Activated CD8-positive, alpha-beta memory T cell treated with anti-CD3 and anti-CD28 coated beads, Interleukin-2, amount 50 U/mL, for 24 hours (primary cell): Measurements from ENCODE around the gene FNDC3B.

Experiments used
- DNase-seq: peaks from one replicate; pipeline ENCODE4 v3.0.0-alpha.2; 2020; ENCODE audit errors: extremely low read depth

The FNDC3B gene

GRCh38 chr3:172148702-172149565, 109.6 kb downstream of the FNDC3B start:
- DNase-seq, result no peak

DNA sequence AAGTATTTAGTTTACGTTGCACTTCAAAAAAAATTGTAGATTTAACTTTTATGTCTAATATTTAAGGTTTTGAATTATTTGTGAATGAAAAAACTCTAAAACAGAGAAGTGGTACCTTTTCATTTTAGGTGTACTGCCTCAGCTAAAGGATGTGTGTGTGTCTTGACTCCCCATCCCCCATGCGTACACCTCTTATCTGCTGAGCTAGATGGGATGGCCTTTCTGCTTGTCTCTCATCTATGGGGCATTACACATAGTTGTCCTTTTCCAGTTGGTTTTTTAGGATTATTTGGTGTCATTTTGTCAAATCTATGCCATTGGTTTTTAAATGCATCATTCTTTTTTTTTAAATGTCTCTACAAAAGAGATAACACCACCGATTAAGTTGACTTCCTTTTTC, 110.9 kb downstream of the FNDC3B start:
- no peak for DNase-seq

DNA sequence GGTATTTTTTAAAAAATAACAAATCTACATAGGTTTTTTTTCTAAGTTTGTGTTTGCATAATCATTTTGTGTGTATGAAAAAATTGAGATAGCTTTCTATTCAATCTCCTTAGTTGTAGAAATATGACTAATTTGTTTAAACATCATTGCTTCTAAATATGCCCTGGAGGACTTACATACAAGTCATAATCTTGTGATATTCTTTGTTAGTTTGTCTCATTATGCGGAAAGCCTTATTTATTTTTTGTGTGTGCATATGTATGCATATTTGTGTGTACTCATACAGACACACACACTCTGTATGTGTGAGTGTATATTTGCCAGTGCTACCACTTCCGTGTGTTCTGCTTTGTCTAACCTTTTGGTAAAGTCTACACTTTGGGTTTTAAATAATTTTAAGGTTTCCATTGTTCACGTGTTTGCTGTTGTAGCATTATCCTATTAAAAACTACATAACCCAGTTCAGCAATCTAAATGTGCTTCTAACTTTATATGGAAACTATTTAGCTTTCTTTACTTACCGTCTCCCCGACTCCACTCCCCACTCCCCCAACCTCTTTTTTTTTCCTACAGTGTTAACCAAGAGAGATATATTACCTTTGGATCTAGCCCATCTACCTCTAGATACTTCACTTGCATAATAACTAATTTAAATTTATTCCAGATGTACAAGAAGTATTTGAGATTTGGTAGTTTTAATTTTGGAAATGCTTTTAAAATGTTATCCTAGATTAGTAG, 111.7 kb downstream of the FNDC3B start:
- DNase-seq, result no peak

DNA sequence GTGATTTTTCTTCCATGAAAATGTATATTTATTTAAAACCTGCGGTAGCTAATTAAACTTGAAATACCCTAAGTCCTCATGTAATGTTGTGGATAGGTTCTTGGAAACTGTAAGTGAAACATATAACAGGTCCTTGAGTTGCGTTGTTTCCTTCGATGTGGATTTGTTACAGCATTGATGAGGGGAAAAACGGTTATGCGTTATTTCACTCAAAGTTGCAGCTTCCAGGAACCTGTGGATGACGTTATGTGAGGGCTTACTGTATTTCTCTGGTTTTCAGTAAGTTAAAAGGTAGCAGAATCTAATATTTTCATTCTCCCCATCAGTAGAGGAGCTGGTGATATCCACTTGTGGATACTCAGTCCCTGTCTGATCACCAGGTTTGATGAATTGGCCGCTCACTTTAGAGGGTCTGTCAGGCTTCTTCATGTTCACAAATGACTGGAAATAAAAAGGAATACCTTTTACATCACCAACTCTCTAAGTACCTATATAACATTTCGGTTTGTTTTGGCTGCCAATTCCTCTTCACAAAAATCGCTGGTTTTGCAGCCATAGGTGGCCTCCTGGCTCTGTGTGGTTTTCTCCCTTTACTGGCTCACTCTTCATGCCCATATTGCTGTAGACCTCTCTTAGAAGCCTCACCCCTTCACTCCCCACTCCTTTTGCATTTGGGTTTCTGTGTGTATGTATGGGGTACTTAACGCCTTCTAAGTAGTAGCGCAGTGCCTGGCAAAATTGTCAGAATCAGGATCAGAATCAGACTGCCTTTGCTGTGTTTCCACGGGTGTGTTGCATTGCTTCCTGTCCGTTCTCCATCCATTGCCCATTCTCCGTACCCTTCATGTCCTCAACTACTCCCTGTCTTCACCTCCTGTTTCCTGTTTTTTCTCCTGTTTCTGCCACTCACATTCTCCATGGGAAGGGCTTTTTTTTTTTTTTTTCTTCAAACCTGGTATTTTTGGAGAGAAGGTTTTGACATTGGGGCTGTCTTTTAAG, 112.6 kb downstream of the FNDC3B start:
- DNase-seq, result no peak

GRCh38 chr3:172152874-172153273, 113.5 kb downstream of the FNDC3B start:
- no peak for DNase-seq

DNA sequence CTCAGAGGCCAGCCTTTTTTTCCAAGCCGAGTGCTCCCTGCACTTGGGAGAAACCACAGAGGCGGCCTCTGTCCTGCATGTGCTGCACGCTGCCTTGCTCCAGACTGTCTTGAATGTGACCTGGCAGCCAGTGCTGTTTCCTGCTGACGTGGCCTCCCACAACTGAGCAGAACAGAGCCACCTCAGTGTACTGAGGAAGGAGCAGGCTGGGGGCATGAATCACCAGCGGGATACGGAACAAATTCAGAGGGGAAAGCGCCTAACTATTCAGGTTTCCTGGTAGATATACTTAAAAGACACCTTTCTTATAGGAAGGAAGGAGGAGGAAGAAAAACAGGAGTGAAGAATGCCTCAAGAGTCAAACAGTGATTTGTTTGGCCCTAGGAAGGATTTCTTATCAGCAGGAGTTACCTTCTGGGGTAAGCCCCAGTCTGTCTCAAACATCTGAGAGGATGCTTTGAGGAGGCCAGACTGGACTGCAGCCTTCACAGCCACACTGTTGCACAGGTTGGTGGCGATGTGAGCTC, 114.0 kb downstream of the FNDC3B start:
- DNase-seq, result no peak

DNA sequence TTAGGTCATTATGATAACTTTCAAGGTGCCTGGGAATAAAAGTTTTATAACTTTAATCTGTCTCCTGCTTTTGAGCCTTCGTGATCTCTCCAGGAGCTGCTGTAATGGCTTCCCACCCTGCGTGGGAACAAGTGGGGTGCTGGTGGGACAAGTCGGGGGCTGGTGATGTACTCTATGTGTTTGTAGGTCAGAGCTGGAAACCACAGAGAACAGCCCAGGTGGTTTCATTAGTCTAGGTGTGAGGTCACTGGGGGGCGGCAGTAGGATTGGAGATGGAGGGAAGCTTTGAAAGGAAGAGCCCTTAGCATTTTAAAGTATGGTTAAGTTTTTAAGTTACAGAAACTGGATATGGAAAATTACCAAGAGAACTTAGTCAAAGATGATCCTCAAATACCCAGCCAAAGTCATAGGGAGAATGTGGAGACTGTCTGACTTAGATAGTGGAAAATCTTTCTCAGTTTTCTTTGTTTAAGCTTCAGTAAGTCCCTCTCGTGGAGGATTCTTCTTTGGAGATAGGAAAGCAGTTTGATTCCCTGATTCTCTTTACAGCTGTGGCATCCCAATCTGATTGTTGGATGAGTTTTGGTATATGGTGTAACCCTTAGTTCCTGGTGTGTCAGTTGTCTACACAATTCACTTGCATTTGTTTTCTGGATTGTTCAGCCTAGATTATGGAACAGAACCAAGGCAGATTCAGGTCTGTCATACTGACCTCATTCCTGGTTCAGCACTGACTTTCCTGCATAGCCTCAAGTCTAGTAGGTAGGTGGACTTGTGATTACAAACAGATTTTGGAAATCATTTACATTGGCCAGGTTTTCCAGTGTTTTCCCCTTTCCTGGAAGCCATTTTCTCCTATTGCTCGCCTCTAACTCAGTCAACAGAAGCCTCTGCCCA, 115.6 kb downstream of the FNDC3B start:
- no peak for DNase-seq

DNA sequence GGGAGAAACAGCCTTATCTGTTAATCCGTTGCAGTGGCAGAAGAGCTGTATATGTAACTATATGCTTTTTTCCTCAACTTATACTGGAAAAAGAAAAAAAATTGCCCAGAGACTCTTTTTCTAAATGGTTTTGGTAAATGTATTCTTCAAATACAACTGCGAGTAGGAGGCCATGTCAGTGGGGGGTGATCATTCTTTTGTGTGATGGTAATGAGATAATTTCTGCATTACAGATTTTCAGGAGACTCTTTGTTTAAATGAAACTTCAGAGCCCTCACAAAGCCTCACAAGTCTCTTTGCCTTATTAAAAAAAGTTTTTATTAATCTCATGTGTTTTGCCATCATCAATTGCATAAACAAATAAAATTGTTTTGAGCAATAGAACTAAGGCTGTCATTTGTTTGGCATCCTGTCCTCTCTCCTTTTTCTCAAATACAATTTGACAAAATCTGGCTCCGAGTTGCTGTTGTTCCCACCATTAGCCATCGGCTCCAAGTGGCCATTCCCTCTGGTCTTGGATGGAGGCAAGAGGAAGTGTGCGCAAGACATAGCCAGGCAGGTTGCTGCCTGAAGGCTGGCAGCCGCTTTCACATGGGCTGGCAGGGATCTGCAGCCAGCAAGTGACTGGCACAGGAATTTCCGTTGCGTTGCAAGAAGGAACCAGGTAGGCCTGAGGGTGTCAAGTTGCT, 116.7 kb downstream of the FNDC3B start:
- DNase-seq, result no peak

- DNase-seq, result no peak
These were observed 117.2 kb downstream of the FNDC3B start for GRCh38 chr3:172156586-172156955.

DNA sequence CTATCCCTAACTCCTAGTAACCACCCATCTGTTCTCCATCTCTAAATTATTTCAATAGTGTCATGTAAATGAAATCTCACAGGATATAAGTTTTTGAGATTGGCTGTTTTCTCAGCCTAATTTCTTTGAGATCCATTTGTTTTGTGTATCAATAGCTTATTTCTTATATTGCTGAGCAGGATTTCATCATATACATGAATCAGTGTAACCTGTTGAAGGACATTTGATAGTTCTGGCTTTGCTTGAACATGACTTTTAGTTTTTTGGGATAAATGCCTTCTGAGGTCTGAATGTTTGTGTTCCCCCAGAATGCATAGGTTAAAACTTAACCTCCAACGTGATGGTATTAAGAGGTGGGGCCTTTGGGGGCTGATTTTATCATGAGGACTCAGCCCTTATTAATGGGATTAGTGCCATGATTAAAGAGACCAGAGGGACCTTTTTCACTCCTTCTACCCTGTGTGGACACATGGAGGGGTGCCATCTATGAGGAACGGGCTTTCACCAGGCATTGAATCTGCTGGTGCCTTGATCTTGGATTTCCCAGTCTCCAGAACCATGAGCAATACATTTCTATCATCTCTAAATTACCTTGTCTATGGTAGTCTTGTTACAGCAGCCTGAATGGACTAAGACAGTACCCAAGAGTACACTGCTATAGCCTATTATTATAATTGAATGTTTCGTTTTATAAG, 118.3 kb downstream of the FNDC3B start:
- no peak for DNase-seq

GRCh38 chr3:172158741-172159140, 119.4 kb downstream of the FNDC3B start:
- no peak for DNase-seq

DNA sequence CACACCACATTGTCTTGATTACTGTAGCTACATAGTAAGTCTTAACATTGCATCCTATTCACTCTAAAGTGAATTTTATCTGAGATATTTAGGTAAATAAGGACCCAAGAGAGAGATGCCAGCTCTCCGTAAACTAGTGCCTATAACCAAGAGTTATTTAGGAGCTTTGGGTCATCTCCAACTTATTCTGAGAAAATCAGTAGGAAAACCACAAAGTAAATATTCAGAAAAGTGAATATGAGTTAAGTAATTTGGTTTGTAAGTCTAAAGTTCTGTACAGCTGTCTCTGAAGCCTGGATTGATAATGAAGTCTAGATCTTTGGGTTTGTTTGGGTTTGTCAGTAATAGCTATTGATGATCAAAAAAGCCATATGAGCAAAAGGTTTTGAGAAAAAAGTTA, 120.0 kb downstream of the FNDC3B start:
- DNase-seq, result no peak

DNA sequence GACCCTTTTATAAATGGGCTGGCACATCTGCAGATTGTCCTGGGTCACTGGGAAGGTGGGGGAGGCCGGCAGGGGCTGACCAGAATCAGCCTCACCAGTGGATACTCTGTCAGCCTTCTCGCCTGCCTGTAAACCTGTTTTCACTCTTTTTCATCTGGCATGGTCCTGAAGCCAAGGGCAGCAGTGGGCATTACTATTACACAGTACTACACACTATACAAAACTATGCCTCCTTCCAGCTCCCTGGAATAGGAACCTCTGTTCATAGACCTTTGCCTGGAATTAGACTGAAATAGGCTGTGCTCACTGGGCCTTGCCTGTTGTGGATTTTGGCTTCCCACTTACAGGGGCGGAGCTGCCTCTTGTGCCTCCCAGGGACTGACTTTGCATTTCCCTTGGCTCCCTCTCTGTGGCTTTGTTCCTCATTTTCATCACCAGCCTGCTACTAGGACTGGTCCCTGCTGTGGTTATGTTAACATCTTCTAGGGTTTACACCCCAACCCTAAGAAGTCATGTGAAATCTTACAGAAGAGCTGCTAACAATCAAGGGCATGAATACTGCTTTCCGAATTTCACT, 120.7 kb downstream of the FNDC3B start:
- DNase-seq, result no peak

DNA sequence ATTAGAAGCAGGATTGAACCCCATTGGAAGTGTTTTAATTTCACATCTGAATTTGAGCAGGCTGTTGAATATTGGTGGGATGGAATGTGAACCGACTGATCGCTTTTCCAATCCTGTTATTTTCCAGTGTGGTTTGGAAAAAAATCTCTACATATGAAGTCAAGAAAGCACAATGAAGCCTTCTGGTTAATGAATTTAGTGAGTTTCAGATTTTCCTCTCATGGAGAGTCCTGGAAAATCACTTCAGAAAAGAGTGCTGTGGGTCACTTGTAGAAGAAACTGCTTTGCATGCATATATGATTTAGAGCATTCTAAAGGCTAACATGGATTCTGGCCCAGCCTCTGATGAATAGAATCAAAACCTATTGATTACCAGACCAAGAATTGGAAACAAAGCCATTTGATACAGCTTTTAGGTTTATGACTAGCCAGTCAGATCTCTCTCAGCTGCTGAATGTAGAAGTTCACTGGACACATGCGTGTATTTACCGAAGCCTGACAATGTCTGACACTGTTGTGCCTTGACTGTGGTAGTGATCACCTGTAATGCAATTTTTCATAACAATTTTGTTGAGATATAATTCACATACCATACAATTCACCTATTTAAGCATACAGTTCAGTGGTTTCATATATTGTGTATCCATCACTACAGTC, 121.9 kb downstream of the FNDC3B start:
- DNase-seq, result no peak

DNA sequence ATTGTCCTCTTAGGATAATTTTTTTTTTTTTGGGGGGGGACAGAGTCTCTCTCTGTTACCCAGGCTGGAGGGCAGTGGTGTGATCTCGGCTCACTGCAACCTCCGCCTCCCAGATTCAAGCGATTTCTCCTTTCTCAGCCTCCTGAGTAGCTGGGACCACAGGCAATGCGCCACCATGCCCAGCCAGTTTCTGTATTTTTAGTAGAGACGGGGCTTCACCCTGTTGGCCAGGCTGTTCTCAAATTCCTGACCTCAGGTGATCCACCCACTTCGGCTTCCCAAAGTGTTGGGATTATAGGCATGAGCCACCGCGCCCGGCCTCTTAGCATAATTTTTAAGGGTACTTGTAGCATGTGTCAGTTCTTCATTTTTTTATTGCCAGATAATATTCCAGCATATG, 122.6 kb downstream of the FNDC3B start:
- DNase-seq, result no peak

GRCh38 chr3:172163320-172163719, 123.9 kb downstream of the FNDC3B start:
- no peak for DNase-seq

- no peak for DNase-seq
These were observed 125.4 kb downstream of the FNDC3B start for GRCh38 chr3:172164620-172165362.

DNA sequence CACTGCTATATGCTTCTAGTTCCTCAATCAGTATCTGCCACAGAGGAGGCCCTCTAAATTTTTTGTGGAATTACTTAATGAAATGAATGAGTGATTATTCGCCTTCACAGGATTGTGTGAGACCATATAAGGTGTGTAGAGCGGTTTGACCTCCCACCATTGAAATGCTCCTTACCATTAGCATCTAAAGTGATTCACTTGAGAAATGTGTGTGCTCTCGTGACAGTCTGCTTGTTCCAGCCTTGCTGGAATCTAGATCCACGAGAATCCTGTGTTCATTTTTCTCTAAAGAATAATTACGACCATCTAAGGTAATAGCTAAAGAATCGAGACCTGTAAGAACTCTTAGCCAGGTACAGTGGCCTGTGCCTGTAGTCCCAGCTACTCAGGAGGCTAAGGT, 126.9 kb downstream of the FNDC3B start:
- no peak for DNase-seq
